Activated CD8-positive, alpha-beta memory T cell treated with anti-CD3 and anti-CD28 coated beads, Interleukin-2, amount 50 U/mL, for 1 hour (primary cell): Measurements from ENCODE around the gene TUFM.
"Not testable (repeated sequence)": the region's sequence is repeated elsewhere in the genome, so short reads cannot be mapped to it uniquely, and the experiment has no call there.

Source experiments
- DNase-seq: peaks from one replicate; pipeline ENCODE4 v3.0.0-alpha.2; 2020; ENCODE audit errors: extremely low read depth

Gene TUFM

DNA sequence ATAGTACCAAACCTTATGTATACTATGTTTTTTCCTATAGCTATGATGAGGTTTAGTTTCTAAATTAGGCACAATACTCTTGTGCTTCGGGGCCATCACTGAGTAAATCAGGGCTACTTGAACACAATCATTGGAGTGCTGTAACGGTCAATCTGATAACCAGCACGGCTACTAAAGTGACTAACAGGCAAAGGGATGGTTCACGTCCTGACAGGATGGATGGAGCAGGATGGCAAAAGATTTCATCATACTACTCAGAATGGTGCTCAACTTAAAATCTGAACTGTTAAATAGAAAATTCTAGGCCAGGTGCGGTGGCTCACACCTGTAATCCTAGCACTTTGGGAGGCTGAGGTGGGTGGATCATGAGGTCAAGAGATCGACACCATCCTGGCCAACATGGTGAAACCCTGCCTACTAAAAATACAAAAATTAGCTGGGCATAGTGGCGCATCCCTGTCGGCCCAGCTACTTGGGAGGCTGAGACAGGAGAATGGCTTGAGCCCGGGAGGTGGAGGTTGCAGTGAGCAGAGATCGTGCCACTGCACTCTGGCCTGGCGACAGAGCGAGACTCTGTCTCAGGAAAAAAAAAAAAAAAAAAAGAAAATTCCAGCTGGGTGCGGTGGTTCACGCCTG lies 7.0 kb downstream of the TUFM start:
- DNase-seq = no peak

DNA sequence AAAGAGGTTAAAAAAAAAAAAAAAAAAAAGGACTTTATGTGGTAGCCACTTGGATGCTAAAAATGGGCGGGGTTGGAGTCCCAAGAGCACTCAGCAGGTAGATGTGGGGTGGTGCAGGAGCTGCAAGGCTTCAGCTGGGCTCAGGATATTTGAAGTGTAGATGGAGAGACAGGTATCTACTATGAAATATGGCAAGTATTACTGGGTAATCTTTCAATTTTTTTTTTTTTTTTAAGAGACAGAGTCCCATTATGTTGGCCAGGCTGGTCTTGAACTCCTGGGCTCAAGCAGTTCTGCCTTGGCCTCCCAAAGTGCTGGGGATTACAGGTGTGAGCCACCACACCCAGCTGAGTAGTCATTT lies 7.6 kb downstream of the TUFM start:
- no peak for DNase-seq

DNA sequence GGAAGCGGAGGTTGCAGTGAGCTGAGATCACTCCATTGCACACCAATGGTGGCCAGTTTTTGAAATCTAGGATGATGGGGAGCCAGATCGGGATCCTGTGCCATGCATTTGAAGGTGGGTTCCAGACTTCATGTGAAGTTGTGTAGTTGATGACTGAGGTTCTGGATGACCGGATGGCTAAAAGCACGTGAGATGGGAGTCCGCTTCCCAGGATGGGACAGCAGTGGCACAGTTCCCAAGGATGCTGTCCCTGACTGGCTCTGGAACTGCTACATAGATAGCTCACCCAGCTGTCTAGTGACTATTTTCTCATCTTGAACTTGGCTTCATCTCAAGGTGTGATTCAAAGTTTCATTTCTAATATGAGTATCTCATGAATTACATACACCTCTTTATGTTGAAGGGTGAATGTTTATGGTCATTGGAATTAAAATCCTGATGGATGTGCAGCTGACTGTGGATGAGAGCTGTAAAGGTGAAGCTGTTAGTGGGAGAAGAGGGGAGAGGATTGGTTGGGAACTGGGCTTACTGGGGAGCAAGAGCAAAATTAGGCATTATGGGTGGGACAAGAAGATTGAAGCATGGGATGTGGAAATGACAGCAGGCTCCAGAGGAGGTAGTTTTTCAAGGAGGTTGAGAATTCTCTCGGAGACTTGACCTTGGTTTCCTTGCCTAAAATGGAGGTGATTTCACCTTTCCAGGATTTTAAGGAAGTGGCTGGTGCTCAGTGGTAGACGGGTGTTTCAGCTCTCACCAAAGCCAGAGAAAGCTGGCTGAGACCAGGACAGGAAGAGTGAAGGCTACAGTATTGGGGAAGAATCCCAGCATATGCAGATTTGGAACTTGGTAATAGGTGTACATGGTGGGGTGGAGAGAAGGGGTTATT lies 8.2 kb downstream of the TUFM start:
- no peak for DNase-seq

DNA sequence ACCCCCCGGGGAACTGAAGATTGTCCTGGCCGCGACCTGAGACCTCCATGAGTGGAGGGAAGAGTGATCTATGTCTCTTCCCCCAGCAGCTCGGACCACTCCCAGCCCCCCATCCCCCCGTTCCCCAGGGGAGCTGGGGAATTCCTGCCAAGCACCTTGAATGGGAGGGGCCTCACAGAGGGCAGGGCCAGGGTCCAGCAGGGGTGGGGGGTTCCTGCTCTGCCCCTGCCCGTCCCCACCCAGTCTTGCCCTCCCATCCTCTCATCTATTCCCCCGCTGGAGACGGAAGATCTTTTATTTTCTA lies 9.4 kb downstream of the TUFM start:
- DNase-seq = no peak

DNA sequence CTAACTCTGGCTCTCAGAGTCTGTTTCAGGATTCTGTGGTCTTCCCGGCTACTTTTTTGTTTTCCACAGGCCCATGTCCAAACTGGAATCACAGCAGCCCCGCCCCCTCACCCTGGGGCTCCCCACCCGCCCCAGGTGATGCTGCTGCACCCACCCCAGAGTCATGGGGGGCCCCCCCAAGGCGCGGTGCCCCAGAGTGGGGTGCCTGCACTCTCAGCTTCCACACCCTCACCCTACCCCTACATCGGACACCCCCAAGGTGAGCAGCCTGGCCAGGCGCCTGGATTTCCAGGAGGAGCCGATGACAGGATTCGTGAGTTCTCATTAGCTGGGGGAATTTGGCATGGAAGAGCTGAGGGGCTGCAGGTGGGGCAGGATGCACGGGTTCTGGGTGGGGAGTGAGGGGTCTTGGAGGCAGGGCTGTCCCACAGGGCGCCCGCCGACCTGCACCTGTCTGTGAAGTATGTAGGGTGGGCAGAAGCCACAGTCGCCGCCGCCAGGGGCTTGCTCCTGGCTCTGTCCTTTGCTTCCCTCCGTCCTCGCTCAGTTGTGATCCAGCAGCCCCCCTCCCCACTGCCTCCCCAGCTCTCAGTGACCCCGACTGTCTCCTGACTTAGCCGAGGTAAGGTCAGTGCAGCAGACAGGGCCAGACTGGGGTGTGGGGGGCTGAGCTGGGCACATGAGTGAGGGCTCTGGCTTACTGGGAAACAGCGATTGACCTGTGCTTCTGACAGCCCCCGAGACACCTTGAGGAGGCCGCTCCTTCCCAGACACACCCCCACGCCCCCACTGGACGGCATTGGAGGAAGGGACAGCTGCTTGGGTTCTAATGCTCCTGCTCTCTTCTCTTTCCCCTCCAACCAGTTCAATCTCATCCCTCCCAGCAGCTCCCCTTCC lies 10.0 kb downstream of the TUFM start:
- DNase-seq = no peak

DNA sequence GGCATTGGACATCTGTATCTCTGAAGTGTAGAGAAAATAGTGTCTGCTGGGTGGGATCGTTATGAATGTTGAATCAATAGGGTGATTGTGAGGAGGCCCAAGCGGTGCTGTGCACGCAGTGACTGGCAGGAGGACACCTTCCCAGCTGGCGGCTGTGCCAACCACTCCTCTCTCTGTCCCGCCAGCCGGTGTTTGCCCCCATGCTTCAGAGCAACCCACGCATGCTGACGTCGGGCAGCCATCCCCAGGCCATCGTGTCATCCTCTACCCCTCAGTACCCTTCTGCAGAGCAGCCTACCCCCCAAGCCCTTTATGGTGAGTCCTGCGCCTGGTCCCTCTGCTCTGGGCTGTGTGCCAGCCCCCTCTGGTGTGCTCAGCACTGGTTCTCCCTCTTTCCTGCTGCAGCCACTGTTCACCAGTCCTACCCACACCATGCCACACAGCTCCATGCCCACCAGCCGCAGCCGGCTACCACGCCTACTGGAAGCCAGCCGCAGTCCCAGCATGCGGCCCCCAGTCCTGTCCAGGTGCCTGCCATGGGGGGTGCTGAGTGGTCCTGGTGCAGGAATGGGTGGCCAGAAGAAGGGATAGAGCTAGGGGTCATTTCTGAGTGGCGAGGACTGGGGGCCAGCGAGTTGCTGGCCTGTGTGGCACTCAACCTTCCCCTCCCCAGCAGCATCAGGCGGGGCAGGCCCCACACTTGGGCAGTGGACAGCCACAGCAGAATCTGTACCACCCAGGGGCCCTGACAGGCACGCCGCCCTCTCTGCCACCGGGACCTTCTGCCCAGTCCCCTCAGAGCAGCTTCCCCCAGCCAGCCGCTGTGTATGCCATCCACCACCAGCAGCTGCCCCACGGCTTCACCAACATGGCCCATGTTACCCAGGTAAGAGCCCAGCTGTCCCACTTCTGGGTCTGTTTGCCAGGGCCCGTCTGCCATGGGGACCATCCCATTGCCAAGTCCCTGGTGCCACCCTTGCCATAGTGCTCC lies 11.0 kb downstream of the TUFM start:
- no peak for DNase-seq

DNA sequence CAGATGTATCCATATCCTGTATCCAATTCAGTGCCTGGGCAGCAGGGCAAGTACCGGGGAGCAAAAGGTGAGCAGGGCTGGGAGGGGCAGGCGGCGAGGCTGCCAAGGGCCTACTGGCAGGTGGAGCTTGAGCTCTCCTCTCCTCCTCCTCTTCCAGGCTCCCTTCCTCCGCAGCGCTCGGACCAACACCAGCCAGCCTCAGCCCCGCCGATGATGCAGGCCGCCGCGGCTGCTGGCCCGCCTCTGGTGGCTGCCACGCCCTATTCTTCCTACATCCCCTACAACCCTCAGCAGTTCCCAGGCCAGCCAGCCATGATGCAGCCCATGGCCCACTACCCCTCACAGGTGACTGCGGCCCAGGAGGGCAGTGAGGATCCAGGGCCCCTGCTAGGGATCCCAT lies 11.8 kb downstream of the TUFM start:
- DNase-seq = no peak

DNA sequence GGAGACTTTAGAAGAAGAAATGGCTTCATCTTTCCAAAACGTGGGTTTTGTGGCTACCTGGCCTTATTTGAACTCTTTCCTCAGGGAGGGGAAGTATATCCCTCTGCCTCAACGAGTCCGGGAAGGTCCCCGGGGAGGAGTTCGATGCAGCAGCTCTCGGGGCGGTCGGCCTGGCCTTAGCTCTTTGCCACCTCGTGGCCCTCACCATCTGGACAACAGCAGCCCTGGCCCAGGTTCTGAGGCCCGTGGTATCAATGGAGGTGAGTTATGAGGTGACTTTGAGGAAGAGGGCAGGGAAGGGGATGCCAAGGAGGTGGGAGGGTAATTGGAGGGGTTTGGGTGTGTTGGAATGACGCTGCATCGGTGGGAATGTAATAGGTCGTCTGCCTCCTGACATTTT lies 15.6 kb downstream of the TUFM start:
- no peak for DNase-seq

DNA sequence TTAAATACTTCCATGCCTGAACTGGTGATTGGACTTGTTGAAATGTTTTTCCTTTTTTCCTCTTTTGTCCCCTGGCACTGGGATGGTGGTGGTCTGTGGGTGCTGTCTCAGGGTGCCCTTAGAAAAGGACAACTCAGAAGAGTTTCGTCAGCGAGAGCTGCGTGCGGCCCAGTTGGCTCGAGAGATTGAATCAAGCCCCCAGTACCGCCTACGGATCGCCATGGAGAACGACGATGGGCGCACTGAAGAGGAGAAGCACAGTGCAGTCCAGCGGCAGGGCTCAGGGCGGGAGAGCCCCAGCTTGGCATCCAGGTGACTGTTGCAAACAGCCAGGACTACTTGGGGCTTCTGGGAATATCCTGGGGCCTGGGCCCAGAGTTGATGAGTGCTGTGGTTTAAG lies 16.4 kb downstream of the TUFM start:
- no peak for DNase-seq

DNA sequence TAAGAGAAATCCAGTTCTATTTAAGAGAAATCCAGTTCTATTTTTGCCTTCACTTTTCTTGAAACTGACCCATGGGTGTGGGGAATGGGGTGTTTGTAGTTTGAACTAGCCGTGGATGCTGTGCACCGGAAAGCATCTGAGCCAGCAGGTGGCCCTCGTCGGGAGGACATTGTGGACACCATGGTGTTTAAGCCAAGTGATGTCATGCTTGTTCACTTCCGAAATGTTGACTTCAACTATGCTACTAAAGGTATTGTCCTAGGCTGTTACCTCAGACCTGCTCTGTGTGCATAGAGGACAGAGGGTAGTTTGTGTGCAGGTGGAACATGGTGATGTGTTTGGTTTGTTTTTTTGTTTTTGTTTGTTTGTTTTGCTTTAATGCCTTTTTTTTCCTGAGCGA lies 20.0 kb downstream of the TUFM start:
- DNase-seq = no peak

DNA sequence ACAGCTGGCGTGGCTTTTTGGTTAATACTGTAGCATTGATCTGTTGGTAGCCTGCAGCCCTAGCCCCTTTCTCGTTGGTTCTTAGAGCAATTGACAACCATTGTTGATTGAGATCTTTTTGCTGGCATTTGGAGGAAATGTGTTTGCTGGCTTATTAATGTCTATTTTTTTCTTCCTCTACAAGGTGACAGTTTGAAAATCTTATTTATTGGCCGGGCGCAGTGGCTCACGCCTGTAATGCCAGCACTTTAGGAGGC lies 21.5 kb downstream of the TUFM start:
- no peak for DNase-seq

DNA sequence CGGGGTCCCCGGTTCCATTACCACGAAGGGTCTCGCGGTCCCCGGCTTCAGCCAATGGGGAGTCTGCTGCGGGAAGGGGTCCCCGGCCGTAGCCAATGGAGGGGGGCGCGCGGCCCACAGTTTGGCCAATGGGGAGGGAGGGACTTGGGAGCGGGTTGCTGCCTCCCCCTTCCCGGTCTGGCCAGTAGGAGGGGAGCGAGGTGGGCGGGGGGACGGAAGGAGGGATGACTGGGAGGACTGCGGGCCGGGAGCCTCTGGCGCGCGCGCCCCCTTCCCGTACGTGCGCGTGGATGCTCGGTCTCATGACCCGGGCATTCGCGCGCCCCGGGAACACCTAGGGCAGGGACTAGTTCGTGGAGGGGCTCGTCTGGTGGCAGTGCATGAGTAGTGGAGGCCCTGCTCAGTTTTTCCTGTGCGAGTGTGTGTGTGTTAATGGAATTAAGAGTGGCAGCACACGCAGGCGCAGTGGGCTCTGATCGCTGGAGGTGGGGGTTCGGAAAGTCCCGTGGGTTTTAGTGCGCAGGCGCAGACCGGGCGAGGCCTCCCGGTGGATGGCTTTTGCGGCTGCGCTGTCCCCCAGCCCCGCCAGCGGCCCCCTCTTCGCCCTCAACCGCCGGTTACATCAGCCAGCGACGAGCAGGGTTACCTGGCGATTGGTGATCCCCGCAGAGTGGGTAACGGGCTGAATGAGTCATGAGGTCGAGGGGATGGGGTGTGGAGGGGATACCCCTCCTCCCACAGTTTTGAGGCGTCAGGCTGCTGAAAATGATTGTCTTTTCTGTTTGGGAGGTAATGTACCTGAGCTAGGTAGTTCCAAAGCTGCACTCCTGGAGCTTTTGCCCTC lies 22.1 kb downstream of the TUFM start:
- peak; percentile 97 for DNase-seq

DNA sequence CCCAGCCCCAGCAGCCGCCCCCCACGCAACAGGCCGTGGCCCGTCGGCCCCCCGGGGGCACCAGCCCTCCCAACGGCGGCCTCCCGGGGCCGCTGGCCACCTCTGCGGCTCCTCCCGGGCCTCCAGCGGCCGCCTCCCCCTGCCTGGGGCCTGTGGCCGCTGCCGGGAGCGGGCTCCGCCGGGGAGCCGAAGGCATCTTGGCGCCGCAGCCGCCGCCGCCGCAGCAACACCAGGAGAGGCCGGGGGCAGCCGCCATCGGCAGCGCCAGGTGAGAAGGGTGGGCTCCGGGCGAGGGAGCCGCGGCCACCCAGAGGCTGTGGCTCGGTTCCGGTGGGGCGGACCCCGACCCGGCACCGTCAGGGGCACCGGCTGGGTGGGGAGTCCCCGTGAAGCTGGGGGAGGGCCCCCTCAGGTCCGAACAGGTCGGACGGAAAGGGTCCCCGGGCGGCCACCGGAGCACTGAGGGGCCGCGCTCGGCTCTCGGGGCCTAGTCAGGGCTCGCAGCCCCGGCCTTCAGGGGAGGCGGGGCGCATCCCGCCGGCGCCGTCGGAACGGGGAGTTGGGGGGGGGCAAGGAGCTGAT lies 22.8 kb downstream of the TUFM start:
- DNase-seq = no peak

DNA sequence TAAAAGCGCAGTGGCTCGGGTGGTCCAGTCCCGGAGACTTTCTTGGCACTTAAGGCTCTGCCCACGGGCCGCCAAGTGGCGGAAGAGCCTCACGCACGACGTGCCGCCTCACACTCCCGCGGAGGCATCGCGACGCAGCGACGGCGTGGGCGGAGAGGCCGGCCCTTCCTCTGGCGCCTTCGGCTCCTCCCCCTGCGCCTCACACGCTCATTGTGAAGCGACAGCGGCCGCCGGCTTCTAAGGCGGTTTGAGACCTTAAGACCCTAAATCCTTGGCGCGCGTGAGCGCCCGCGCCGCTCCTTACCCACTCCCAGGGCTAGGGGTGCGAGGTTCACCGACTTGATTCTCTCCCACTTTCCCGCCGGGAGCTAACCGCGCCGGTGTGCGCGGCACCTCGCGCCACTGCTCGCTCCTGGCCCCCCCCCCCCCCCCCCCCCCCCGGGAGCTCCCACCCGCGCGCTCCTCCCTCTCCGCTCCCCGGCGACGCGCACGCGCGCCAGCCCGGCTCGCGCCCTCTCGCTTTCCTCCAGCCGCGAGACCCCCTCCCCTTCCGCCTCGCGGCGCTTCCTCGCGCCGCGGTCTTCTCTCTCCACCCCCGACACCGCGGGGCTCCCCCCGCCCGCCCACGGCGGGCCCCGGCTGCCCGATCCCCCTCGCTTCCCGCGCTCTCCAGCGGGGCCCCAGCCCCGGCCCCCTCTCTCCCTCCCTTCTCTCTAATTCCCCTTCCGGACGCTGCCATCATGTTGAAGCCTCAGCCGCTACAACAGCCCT lies 23.4 kb downstream of the TUFM start, which contains the start of gene ATXN2L:
Gene ATXN2L (plus strand): TSS at position 480 of the 771 bp plus-strand sequence. CDS start 261 bp downstream, at position 741.
- peak; percentile 84 for DNase-seq

DNA sequence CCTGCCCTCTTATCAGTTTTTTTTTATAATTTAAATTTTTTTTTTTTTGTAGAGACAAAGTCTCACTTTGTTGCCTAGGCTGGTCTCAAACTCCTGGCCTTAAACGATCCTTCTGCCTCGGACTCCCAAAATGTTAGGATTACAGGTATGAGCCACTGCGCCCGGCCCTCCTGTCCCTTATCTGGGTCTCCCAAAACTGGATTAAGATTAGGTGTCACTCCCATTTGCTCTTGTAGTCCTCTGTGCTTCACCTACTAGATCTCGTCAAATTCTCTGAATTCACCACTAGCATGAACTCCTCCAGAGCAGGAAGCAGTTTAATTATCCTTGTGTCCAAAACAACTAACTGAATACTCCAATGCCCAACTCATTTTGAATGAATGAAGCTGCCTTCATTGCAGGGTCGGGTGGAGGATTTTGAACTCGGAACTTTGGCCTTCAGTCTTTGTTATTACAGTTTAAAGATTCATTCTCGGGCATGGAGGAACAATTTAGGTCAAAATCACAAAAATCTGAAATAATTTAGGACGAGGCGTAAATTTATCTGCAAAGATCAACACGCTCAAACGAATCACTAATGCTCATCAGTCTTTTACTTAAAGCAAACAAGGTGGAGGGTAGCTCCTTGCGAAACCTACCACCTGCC lies 24.2 kb downstream of the TUFM start:
- no peak for DNase-seq

DNA sequence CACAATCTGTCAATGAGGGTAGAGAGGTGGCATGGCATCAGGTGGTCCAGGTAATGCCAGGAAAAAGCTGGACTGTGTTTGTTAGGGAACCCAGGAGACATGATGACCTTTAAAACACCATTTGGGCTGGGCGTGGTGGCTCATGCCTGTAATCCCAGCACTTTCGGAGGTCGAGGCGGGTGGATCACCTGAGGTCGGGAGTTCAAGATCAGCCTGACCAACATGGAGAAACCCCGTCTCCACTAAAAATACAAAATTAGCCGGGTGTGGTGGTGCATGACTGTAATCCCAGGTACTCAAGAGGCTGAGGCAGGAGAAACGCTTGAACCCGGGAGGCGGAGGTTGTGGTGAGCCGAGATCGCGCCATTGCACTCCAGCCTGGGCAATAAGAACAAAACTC lies 25.6 kb downstream of the TUFM start:
- DNase-seq = not testable (repeated sequence)

DNA sequence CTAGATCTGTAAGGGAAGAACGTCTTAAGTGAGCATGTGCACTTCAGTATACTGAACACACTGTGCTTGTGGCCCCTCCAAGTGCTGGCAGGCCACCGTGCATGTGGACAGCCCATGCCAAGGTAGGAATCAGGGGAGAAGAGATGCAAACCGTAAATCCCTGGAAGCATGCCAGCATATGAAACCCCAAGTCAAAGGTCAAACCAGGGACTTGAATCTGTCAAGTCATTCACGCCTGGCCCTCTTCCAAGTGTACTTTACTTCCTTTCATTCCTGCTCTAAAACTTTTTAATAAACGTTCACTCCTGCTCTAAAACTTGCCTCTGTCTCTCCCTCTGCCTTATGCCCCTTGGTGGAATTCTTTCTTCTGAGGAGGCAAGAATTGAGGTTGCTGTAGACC lies 26.1 kb downstream of the TUFM start:
- DNase-seq = no peak

DNA sequence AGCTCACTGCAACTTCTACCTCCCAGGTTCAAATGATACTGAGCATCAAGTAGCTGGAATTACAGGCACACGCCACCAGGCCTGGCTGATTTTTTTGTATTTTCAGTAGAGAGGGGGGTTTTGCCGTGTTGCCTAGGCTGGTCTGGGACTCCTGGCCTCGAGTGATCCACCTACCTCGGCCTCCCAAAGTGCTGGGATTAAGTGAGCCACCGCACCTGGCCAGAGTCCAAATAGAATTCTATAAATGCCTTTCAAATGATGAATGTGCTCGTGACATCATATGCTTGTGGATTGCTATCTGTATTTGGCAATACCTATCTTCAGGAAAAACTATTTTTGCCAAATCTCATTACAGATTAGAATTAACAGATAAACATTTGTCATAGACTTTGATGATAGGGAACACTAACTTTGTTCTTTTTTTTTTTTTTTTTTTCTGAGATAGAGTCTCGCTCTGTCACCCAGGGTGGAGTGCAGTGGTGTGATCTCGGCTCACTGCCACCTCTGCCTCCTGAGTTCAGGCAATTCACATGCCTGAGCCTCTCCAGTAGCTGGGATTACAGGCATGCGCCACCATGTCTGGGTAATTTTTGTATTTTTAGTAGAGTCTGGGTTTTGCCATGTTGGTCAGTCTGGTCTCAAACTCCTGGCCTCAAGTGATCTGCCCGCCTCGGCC lies 38.6 kb downstream of the TUFM start:
- not testable (repeated sequence) for DNase-seq
